ENCODE results near the gene CD300C.
A peak's percentile ranks its signal among the peaks of the same experiment; 100 is the strongest.
"Not testable (repeated sequence)": the region's sequence is repeated elsewhere in the genome, so short reads cannot be mapped to it uniquely, and the experiment has no call there.

Gene CD300C

GRCh38 chr17:74503949-74504348, 42.0 kb downstream of the CD300C start:
- DNase-seq, result not testable (repeated sequence)

GRCh38 chr17:74502861-74503260, 43.1 kb downstream of the CD300C start:
- DNase-seq, result no peak

GRCh38 chr17:74499992-74500391, 45.9 kb downstream of the CD300C start:
- DNase-seq, result no peak

GRCh38 chr17:74497471-74497870, 48.4 kb downstream of the CD300C start:
- DNase-seq, result no peak

GRCh38 chr17:74493331-74493833, 52.5 kb downstream of the CD300C start:
- DNase-seq, result peak; percentile 43

- no peak for DNase-seq
Measured at GRCh38 chr17:74491626-74492025, 54.3 kb downstream of the CD300C start.

Data from NK-92 treated with Interleukin-12 subunit alpha and Interleukin-12 subunit beta, amount 100 ng/mL, for 24 hours (cell line).